NCI-H1092 (cell line): ENCODE data around the gene CEMIP.

Experiments used
- DNase-seq: peaks from one replicate; lab custom pipeline; 2025; lab: John Stamatoyannopoulos, UW

Gene CEMIP

GRCh38 chr15:80854104-80854503 is 74.9 kb downstream of the CEMIP start:
- DNase-seq, result no peak

- no peak for DNase-seq
These were observed 76.0 kb downstream of the CEMIP start for GRCh38 chr15:80855206-80855605.

- no peak for DNase-seq
These were observed 77.2 kb downstream of the CEMIP start for GRCh38 chr15:80856400-80856799.

- peak; percentile 66 for DNase-seq
These were observed 77.7 kb downstream of the CEMIP start for GRCh38 chr15:80856809-80857377.

GRCh38 chr15:80861731-80862170 is 82.6 kb downstream of the CEMIP start:
- no peak for DNase-seq

GRCh38 chr15:80864666-80865065 is 85.5 kb downstream of the CEMIP start:
- DNase-seq, result no peak

- DNase-seq, result no peak
These were observed 87.8 kb downstream of the CEMIP start for GRCh38 chr15:80866936-80867335.

- no peak for DNase-seq
These were observed 91.2 kb downstream of the CEMIP start for GRCh38 chr15:80870366-80870765.

GRCh38 chr15:80870893-80871292 is 91.7 kb downstream of the CEMIP start:
- DNase-seq, result no peak

GRCh38 chr15:80871858-80872257 is 92.7 kb downstream of the CEMIP start:
- DNase-seq, result no peak

- no peak for DNase-seq
These were observed 94.3 kb downstream of the CEMIP start for GRCh38 chr15:80873366-80873952.

- no peak for DNase-seq
These were observed 96.6 kb downstream of the CEMIP start for GRCh38 chr15:80875568-80876347.

GRCh38 chr15:80876348-80876674 is 97.1 kb downstream of the CEMIP start:
- no peak for DNase-seq

- no peak for DNase-seq
These were observed 99.2 kb downstream of the CEMIP start for GRCh38 chr15:80878242-80878866.

GRCh38 chr15:80878867-80879250 is 99.7 kb downstream of the CEMIP start:
- DNase-seq, result no peak

- no peak for DNase-seq
These were observed 100.9 kb downstream of the CEMIP start for GRCh38 chr15:80880086-80880485.

- DNase-seq, result no peak
These were observed 104.5 kb downstream of the CEMIP start for GRCh38 chr15:80883641-80884040.

- DNase-seq, result no peak
These were observed 105.9 kb downstream of the CEMIP start for GRCh38 chr15:80885016-80885579.

GRCh38 chr15:80887148-80887547 is 108.0 kb downstream of the CEMIP start:
- no peak for DNase-seq

- no peak for DNase-seq
These were observed 109.7 kb downstream of the CEMIP start for GRCh38 chr15:80888846-80889245.

GRCh38 chr15:80890341-80891005 is 111.3 kb downstream of the CEMIP start:
- DNase-seq, result no peak

GRCh38 chr15:80891006-80891405 is 111.8 kb downstream of the CEMIP start:
- DNase-seq, result no peak
